Spleen (tissue), 7 donors: Measurements from ENCODE around the gene REPS2.

Experiments
- CTCF ChIP-seq, 11 experiments: fragments of 200-600 bp in 7 of 11; fragments of 450-650 bp in 4 of 11; sonication (generic) in 4 of 11; IDR thresholded peaks in 8 of 11; conservative IDR thresholded peaks in 3 of 11; 1 replicate in 7 of 11; 2 replicates in 4 of 11; pipeline versions ENCODE4 v1.4.0 to v1.8.0; 2016 to 2021; ENCODE audit warnings: antibody characterized with exemption in 11 of 11, inconsistent platforms in 4 of 11, mild to moderate bottlenecking in 1 of 11
- POLR2A ChIP-seq, 3 donors: fragments of 450-650 bp; IDR thresholded peaks; one replicate each; pipeline ENCODE4 v1.5.1; 2017; ENCODE audit warnings: antibody characterized with exemption in 3 of 3, mild to moderate bottlenecking in 1 of 3
- donor health status: DM: no; HTN: no; CAD: no; lungs with moderate emphysema.
- donor health status: DM: no; HTN: no; CAD: no.
- donor health status: DM: no; HTN: no; CAD: no.

GRCh38 chrX:16963216-16963615 lies 16.8 kb downstream of the REPS2 start:
- TF ChIP-seq POLR2A (IDR thresholded peaks at IDR 0.05), result no peak
- TF ChIP-seq CTCF (IDR thresholded peaks at IDR 0.05 in 8 of 11, conservative IDR thresholded peaks at IDR 0.05 in 3 of 11), result no peak
